Measurements from ENCODE around the gene NT5C3B.

The NT5C3B gene

GRCh38 chr17:41812381-41813151 lies 23.5 kb downstream of the NT5C3B start, which contains the start of gene FKBP10:
Gene FKBP10, plus strand, starts transcription at chr17:41813004. Its CDS starts 31 bp downstream, at chr17:41813035.
- Histone ChIP-seq H3K79me2 (no peaks in the 10 kb centered on the region), H3K9me3 (ENCODE audit: control insufficient read depth, low read length) (no peaks in the 10 kb centered on the region), H3K4me2 (ENCODE audit: low read length) (peak within 1 kb of the TSS; percentile 80), H3K27me3 (ENCODE audit: control insufficient read depth, insufficient read depth, low read length) (no peaks in the 10 kb centered on the region), H3K4me3 (ENCODE audit: low read depth, low read length) (peak within 1 kb of the TSS; percentile 74), H3K36me3 (ENCODE audit: control insufficient read depth, insufficient read depth, low read length) (no peaks in the 10 kb centered on the region), H3K9ac (peak within 1 kb of the TSS; percentile 37), H2AFZ (peak within 1 kb of the TSS; percentile 99), H3K4me1 (peaks cover 12% of the 10 kb centered on the region), H3K27ac (peak within 1 kb of the TSS; percentile 70)
- TF ChIP-seq CTCF (IDR thresholded peaks at IDR 0.05) = no peak

GRCh38 chr17:41811549-41812380 lies 24.3 kb downstream of the NT5C3B start, which contains the start of gene P3H4:
Gene P3H4, minus strand, starts transcription at chr17:41811949. Its CDS starts 34 bp downstream, at chr17:41811915.
- H2AFZ ChIP-seq = peak within 1 kb of the TSS; percentile 99
- no peaks in the 10 kb centered on the region for H3K9me3 ChIP-seq (ENCODE audit: control insufficient read depth, low read length)
- peak within 1 kb of the TSS; percentile 70 for H3K27ac ChIP-seq
- no peaks in the 10 kb centered on the region for H3K79me2 ChIP-seq
- peak within 1 kb of the TSS; percentile 80 for H3K4me2 ChIP-seq (ENCODE audit: low read length)
- peak; percentile 65 for TF ChIP-seq CTCF (IDR thresholded peaks at IDR 0.05)
- H3K27me3 ChIP-seq (ENCODE audit: control insufficient read depth, insufficient read depth, low read length) = no peaks in the 10 kb centered on the region
- peaks cover 12% of the 10 kb centered on the region for H3K4me1 ChIP-seq
- H3K36me3 ChIP-seq (ENCODE audit: control insufficient read depth, insufficient read depth, low read length) = no peaks in the 10 kb centered on the region
- H3K9ac ChIP-seq = peak within 1 kb of the TSS; percentile 37
- H3K4me3 ChIP-seq (ENCODE audit: low read depth, low read length) = peak within 1 kb of the TSS; percentile 74

- Histone ChIP-seq H3K79me2 (no peaks in the 10 kb centered on the region), H2AFZ (peak overlapping the region; percentile 99), H3K9me3 (ENCODE audit: control insufficient read depth, low read length) (no peaks in the 10 kb centered on the region), H3K36me3 (ENCODE audit: control insufficient read depth, insufficient read depth, low read length) (no peaks in the 10 kb centered on the region), H3K9ac (no peak overlapping the region), H3K27me3 (ENCODE audit: control insufficient read depth, insufficient read depth, low read length) (no peaks in the 10 kb centered on the region), H3K4me3 (ENCODE audit: low read depth, low read length) (peak overlapping the region; percentile 74), H3K27ac (peak overlapping the region; percentile 70), H3K4me1 (peaks cover 12% of the 10 kb centered on the region), H3K4me2 (ENCODE audit: low read length) (peak overlapping the region; percentile 80)
- no peak for TF ChIP-seq CTCF (IDR thresholded peaks at IDR 0.05)
Observed at GRCh38 chr17:41810659-41811548, 25.1 kb downstream of the NT5C3B start.

GRCh38 chr17:41806685-41807445 lies 29.2 kb downstream of the NT5C3B start:
- H3K36me3 ChIP-seq (ENCODE audit: control insufficient read depth, insufficient read depth, low read length) = no peaks in the 10 kb centered on the region
- H3K27me3 ChIP-seq (ENCODE audit: control insufficient read depth, insufficient read depth, low read length) = no peaks in the 10 kb centered on the region
- no peak overlapping the region for H3K9ac ChIP-seq
- H3K4me1 ChIP-seq = peaks cover 4% of the 10 kb centered on the region
- H3K4me2 ChIP-seq (ENCODE audit: low read length) = no peak overlapping the region
- H3K9me3 ChIP-seq (ENCODE audit: control insufficient read depth, low read length) = no peaks in the 10 kb centered on the region
- H3K27ac ChIP-seq = no peak overlapping the region
- no peak overlapping the region for H2AFZ ChIP-seq
- no peak overlapping the region for H3K4me3 ChIP-seq (ENCODE audit: low read depth, low read length)
- no peaks in the 10 kb centered on the region for H3K79me2 ChIP-seq
- TF ChIP-seq CTCF (IDR thresholded peaks at IDR 0.05) = no peak

Measured in parathyroid adenoma (tissue), 2 donors.